ENCODE data around the gene CWF19L1.

Gene CWF19L1

GRCh38 chr10:100239851-100240250 lies 27.6 kb downstream of the CWF19L1 start:
- TF ChIP-seq CTCF (IDR thresholded peaks at IDR 0.05), result no peak
- Histone ChIP-seq H3K9me3 (no peaks in the 10 kb centered on the region), H3K27ac (no peak overlapping the region), H3K4me3 (no peak overlapping the region), H3K27me3 (no peaks in the 10 kb centered on the region), H3K36me3 (peaks cover 53 to 96% (median 80%) of the 10 kb centered on the region in 3 donors), H3K4me1 (no peaks in the 10 kb centered on the region)
- intact Hi-C loops (cut with DNase I; ENCODE audit: low total_unique reads), result no loop called here
- no peak for DNase-seq

GRCh38 chr10:100238429-100238828 lies 29.0 kb downstream of the CWF19L1 start:
- no peaks in the 10 kb centered on the region for H3K9me3 ChIP-seq
- H3K27me3 ChIP-seq, result no peaks in the 10 kb centered on the region
- no peak overlapping the region for H3K27ac ChIP-seq
- no peak for DNase-seq
- H3K36me3 ChIP-seq, result peaks cover 45 to 95% (median 73%) of the 10 kb centered on the region in 3 donors
- no peaks in the 10 kb centered on the region for H3K4me1 ChIP-seq
- no peak overlapping the region for H3K4me3 ChIP-seq
- TF ChIP-seq CTCF (IDR thresholded peaks at IDR 0.05), result no peak
- intact Hi-C loops (cut with DNase I; ENCODE audit: low total_unique reads), result no loop called here

- Histone ChIP-seq H3K36me3 (peaks cover 21 to 55% (median 38%) of the 10 kb centered on the region in 3 donors), H3K27ac (no peak overlapping the region), H3K9me3 (no peaks in the 10 kb centered on the region), H3K4me3 (no peak overlapping the region), H3K27me3 (no peaks in the 10 kb centered on the region), H3K4me1 (peaks cover 0 to 20% (median 12%) of the 10 kb centered on the region in 4 donors)
- TF ChIP-seq CTCF (IDR thresholded peaks at IDR 0.05), result no peak
- DNase-seq, result no peak
- intact Hi-C loops (cut with DNase I; ENCODE audit: low total_unique reads), result no loop called here
Measured at GRCh38 chr10:100232101-100232500, 35.3 kb downstream of the CWF19L1 start.

GRCh38 chr10:100229819-100230422 lies 37.5 kb downstream of the CWF19L1 start:
- DNase-seq, result no peak
- intact Hi-C loops (cut with DNase I; ENCODE audit: low total_unique reads), result loop anchor here (2.0 kb wide), 1 partner anchor 49 kb away; no protein-coding TSS in a partner anchor
- Histone ChIP-seq H3K36me3 (peaks cover 21 to 43% (median 24%) of the 10 kb centered on the region in 3 donors), H3K4me1 (peaks cover 0 to 20% (median 12%) of the 10 kb centered on the region in 4 donors), H3K9me3 (no peaks in the 10 kb centered on the region), H3K4me3 (peak overlapping the region; percentile 74 to 93), H3K27me3 (no peaks in the 10 kb centered on the region), H3K27ac (peak overlapping the region; percentile 75 to 82)
- no peak for TF ChIP-seq CTCF (IDR thresholded peaks at IDR 0.05)

GRCh38 chr10:100223879-100224278 lies 43.6 kb downstream of the CWF19L1 start:
- DNase-seq, result no peak
- Histone ChIP-seq H3K4me3 (no peak overlapping the region), H3K27me3 (no peaks in the 10 kb centered on the region), H3K27ac (no peak overlapping the region), H3K4me1 (peaks cover 0 to 14% (median 9%) of the 10 kb centered on the region in 4 donors), H3K36me3 (peaks cover 51 to 69% (median 55%) of the 10 kb centered on the region in 3 donors), H3K9me3 (no peaks in the 10 kb centered on the region)
- TF ChIP-seq CTCF (IDR thresholded peaks at IDR 0.05), result no peak
- intact Hi-C loops (cut with DNase I; ENCODE audit: low total_unique reads), result no loop called here

All from tibial artery (tissue), 4 donors.